ENCODE results near the gene RFPL4AL1. TPM values are rescaled to one million over a fixed set of nuclear protein-coding genes. Genes with fewer than 3 reads are reported as not detected.

RFPL4AL1 gene
- total and polyA plus RNA-seq, 2 of the 8 experiments (the other 6 are each of a cell fraction or from before 2014, with no cell fraction given) = not detected

DNA sequence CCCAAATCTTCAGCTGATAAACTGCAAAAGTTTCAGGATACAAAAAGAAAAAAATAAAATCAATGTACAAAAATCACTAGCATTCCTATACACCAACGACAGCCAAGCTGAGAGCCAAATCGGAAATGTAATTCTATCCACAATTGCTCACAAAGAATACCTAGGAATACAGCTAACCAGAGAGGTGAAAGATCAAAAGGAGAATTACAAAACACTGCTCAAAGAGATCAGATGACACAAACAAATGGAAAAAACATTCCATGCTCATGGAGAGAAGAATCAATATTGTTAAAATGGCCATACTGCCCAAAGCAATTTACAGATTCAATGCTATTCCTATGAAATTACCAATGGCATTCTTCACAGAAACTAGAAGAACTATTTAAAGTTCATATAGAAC, 33.4 kb downstream of the RFPL4AL1 start:
- no peak overlapping the region for H2AK5ac ChIP-seq (ENCODE audit: low read depth, low read length)
- no peak overlapping the region for H3K23ac ChIP-seq (ENCODE audit: insufficient read length)
- no peak overlapping the region for H4K8ac ChIP-seq (ENCODE audit: extremely low read depth, insufficient read depth, low read length)
- H3K9me3 ChIP-seq (ENCODE audit: insufficient read depth in 2 of 2, low read depth in 1 of 2, low read length in 1 of 2) = peaks cover 70 to 82% of the 10 kb centered on the region in 2 experiments
- ChIA-PET POLR2A (ENCODE audit: partially characterized antibody) (no interaction called here), CTCF (ENCODE audit: partially characterized antibody) (no interaction called here)
- no peaks in the 10 kb centered on the region for H3K4me1 ChIP-seq (replicated peaks in 1 of 4; ENCODE audit: control insufficient read depth in 3 of 4, insufficient read depth in 4 of 4, low read length in 3 of 4)
- no peaks in the 10 kb centered on the region for H3K23me2 ChIP-seq (ENCODE audit: low read depth, low read length)
- no peaks in the 10 kb centered on the region for H4K20me1 ChIP-seq (replicated peaks in 1 of 2; ENCODE audit: control insufficient read depth in 1 of 2, insufficient read depth in 2 of 2, low read length in 2 of 2)
- no peak overlapping the region for H4K91ac ChIP-seq (replicated peaks; ENCODE audit: insufficient read length, low read length)
- H3K4me3 ChIP-seq (ENCODE audit: extremely low read depth in 1 of 4, insufficient read depth in 2 of 4, low read depth in 3 of 4, low read length in 4 of 4) = no peak overlapping the region
- H3K79me1 ChIP-seq (ENCODE audit: low read depth, low read length) = no peaks in the 10 kb centered on the region
- H3K9ac ChIP-seq (replicated peaks in 1 of 4; ENCODE audit: extremely low read depth in 1 of 4, low read depth in 3 of 4, low read length in 3 of 4) = no peak overlapping the region
- H3K27me3 ChIP-seq (replicated peaks in 1 of 4; ENCODE audit: control insufficient read depth in 3 of 4, extremely low read depth in 1 of 4, insufficient read depth in 3 of 4, low read length in 3 of 4) = peaks cover 0 to 1% (median 0%) of the 10 kb centered on the region in 4 experiments; a peak in 1 of 7 replicates
- FAIRE-seq (no peak), DNase-seq (ENCODE audit: low read depth in 1 of 2, low spot score in 2 of 2) (no peak)
- H2BK120ac ChIP-seq (replicated peaks; ENCODE audit: low read depth, low read length) = no peak overlapping the region
- H2BK5ac ChIP-seq (ENCODE audit: low read depth, low read length) = no peak overlapping the region
- H3K56ac ChIP-seq (replicated peaks; ENCODE audit: insufficient read length, low read depth, low read length) = no peak overlapping the region
- no peak overlapping the region for H2BK15ac ChIP-seq (ENCODE audit: low read length)
- WGBS, 2 experiments (ENCODE audit: extremely low coverage in 1 of 2, insufficient coverage in 1 of 2, insufficient read length in 1 of 2, insufficient replicate concordance in 2 of 2, low coverage in 1 of 2, low lambda C conversion rate in 2 of 2, missing lambda C conversion rate in 1 of 2) = 75% methylated on average over 2 of the region's 2 CpGs; no CpG with 5 or more reads in 1 of the 2 experiments
- no peak overlapping the region for H3K14ac ChIP-seq (ENCODE audit: insufficient read length)
- H3K18ac ChIP-seq (ENCODE audit: extremely low read depth, low read length) = no peak overlapping the region
- no peak overlapping the region for H4K5ac ChIP-seq (ENCODE audit: insufficient read length, low read depth, low read length)
- H3K4me2 ChIP-seq (ENCODE audit: insufficient read depth in 1 of 2, low read depth in 2 of 2, low read length in 2 of 2) = no peak overlapping the region
- H2AFZ ChIP-seq (ENCODE audit: low read length) = no peak overlapping the region
- H2BK20ac ChIP-seq (ENCODE audit: low read length) = no peak overlapping the region
- no peak overlapping the region for H3K27ac ChIP-seq (ENCODE audit: low read depth, low read length)
- H3K36me3 ChIP-seq (ENCODE audit: control insufficient read depth in 2 of 4, insufficient read depth in 4 of 4, low read length in 3 of 4) = no peaks in the 10 kb centered on the region
- H3K4ac ChIP-seq (replicated peaks; ENCODE audit: insufficient read length, low read depth, low read length) = no peak overlapping the region
- H3K79me2 ChIP-seq (ENCODE audit: control insufficient read depth in 1 of 2, insufficient read depth in 2 of 2, low read length in 2 of 2) = no peaks in the 10 kb centered on the region
- no peak overlapping the region for H2BK12ac ChIP-seq (ENCODE audit: low read depth, low read length)
- TF ChIP-seq SP1 (IDR thresholded peaks at IDR 0.05; ENCODE audit: low read depth, low read length) (no peak), JUN (IDR thresholded peaks at IDR 0.05; ENCODE audit: low read depth, low read length) (no peak), TBP (IDR thresholded peaks at IDR 0.05; ENCODE audit: low read depth, low read length) (no peak), GTF2F1 (IDR thresholded peaks at IDR 0.05; ENCODE audit: borderline replicate concordance, low read depth, low read length) (no peak), CTBP2 (IDR thresholded peaks at IDR 0.05; ENCODE audit: borderline replicate concordance, insufficient read depth, insufficient read length, low read length) (no peak), RAD21 (IDR thresholded peaks at IDR 0.05 in 1 of 2, conservative IDR thresholded peaks at IDR 0.05 in 1 of 2; ENCODE audit: low read depth in 2 of 2, low read length in 2 of 2) (no peak), BCL11A (IDR thresholded peaks at IDR 0.05; ENCODE audit: low read depth in 2 of 2, low read length in 2 of 2) (no peak), EP300 (IDR thresholded peaks at IDR 0.05; ENCODE audit: borderline replicate concordance in 1 of 2, low read depth in 2 of 2, low read length in 2 of 2) (no peak), ASH2L (IDR thresholded peaks at IDR 0.05; ENCODE audit: low read length) (no peak), HDAC2 (IDR thresholded peaks at IDR 0.05; ENCODE audit: borderline replicate concordance in 1 of 2, low read depth in 2 of 2, low read length in 2 of 2) (no peak)
- TF ChIP-seq, protein P1, sequence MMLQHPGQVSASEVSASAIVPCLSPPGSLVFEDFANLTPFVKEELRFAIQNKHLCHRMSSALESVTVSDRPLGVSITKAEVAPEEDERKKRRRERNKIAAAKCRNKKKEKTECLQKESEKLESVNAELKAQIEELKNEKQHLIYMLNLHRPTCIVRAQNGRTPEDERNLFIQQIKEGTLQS (IDR thresholded peaks at IDR 0.05; ENCODE audit: insufficient read depth, low read depth, low read length) = no peak
- TF ChIP-seq, protein P2, sequence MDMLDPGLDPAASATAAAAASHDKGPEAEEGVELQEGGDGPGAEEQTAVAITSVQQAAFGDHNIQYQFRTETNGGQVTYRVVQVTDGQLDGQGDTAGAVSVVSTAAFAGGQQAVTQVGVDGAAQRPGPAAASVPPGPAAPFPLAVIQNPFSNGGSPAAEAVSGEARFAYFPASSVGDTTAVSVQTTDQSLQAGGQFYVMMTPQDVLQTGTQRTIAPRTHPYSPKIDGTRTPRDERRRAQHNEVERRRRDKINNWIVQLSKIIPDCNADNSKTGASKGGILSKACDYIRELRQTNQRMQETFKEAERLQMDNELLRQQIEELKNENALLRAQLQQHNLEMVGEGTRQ (IDR thresholded peaks at IDR 0.05; ENCODE audit: low read length) = no peak
